Measurements from ENCODE around the gene RDH11.
"Not testable (repeated sequence)": the region's sequence is repeated elsewhere in the genome, so short reads cannot be mapped to it uniquely, and the experiment has no call there.

Gene RDH11

GRCh38 chr14:67695394-67695949, at the start of gene RDH11:
Gene RDH11 (minus strand): TSS chr14:67695764. CDS start chr14:67695703, 61 bp downstream.
- peak; percentile 77 to 86 for DNase-seq
- Mint-ChIP-seq H3K9me3 (no peaks in the 10 kb centered on the region), H3K27me3 (no peaks in the 10 kb centered on the region), H3K27ac (peak within 1 kb of the TSS; percentile 84 to 96), H3K4me3 (peak within 1 kb of the TSS; percentile 88), H3K4me1 (peaks cover 27% of the 10 kb centered on the region)
- peak; percentile 96 for ATAC-seq

GRCh38 chr14:67744046-67744445, 48.5 kb upstream of the RDH11 start:
- ATAC-seq (no peak), DNase-seq (no peak)
- Mint-ChIP-seq H3K4me3 (no peak overlapping the region), H3K27ac (no peak overlapping the region), H3K9me3 (no peaks in the 10 kb centered on the region), H3K27me3 (no peaks in the 10 kb centered on the region), H3K4me1 (peaks cover 8% of the 10 kb centered on the region)

- Mint-ChIP-seq H3K9me3 (no peaks in the 10 kb centered on the region), H3K27ac (no peak overlapping the region), H3K27me3 (no peaks in the 10 kb centered on the region), H3K4me3 (no peak overlapping the region), H3K4me1 (no peaks in the 10 kb centered on the region)
- no peak for DNase-seq
- ATAC-seq = no peak
Measured at GRCh38 chr14:67738740-67739504, 43.4 kb upstream of the RDH11 start.

- no peaks in the 10 kb centered on the region for H3K9me3 Mint-ChIP-seq
- H3K27ac Mint-ChIP-seq = no peak overlapping the region
- DNase-seq (no peak), ATAC-seq (no peak)
- no peaks in the 10 kb centered on the region for H3K4me1 Mint-ChIP-seq
- H3K4me3 Mint-ChIP-seq = no peak overlapping the region
- H3K27me3 Mint-ChIP-seq = no peaks in the 10 kb centered on the region
Measured at GRCh38 chr14:67736771-67737170, 41.2 kb upstream of the RDH11 start.

GRCh38 chr14:67735336-67736147, 40.0 kb upstream of the RDH11 start:
- H3K9me3 Mint-ChIP-seq = no peaks in the 10 kb centered on the region
- no peaks in the 10 kb centered on the region for H3K27me3 Mint-ChIP-seq
- no peak overlapping the region for H3K4me3 Mint-ChIP-seq
- H3K27ac Mint-ChIP-seq = no peak overlapping the region
- no peaks in the 10 kb centered on the region for H3K4me1 Mint-ChIP-seq
- ATAC-seq (no peak), DNase-seq (no peak)

GRCh38 chr14:67734675-67735074, 39.1 kb upstream of the RDH11 start:
- H3K4me1 Mint-ChIP-seq = no peaks in the 10 kb centered on the region
- no peaks in the 10 kb centered on the region for H3K27me3 Mint-ChIP-seq
- no peaks in the 10 kb centered on the region for H3K9me3 Mint-ChIP-seq
- DNase-seq (no peak), ATAC-seq (no peak)
- H3K4me3 Mint-ChIP-seq = no peak overlapping the region
- no peak overlapping the region for H3K27ac Mint-ChIP-seq

GRCh38 chr14:67733616-67734015, 38.1 kb upstream of the RDH11 start:
- no peaks in the 10 kb centered on the region for H3K27me3 Mint-ChIP-seq
- H3K4me3 Mint-ChIP-seq = no peak overlapping the region
- no peak overlapping the region for H3K27ac Mint-ChIP-seq
- no peak for ATAC-seq
- no peaks in the 10 kb centered on the region for H3K9me3 Mint-ChIP-seq
- no peak for DNase-seq
- H3K4me1 Mint-ChIP-seq = no peaks in the 10 kb centered on the region

GRCh38 chr14:67729072-67729885, 33.7 kb upstream of the RDH11 start:
- ATAC-seq (no peak), DNase-seq (no peak)
- Mint-ChIP-seq H3K9me3 (no peaks in the 10 kb centered on the region), H3K4me1 (no peaks in the 10 kb centered on the region), H3K4me3 (no peak overlapping the region), H3K27me3 (peaks cover 16% of the 10 kb centered on the region), H3K27ac (no peak overlapping the region)

GRCh38 chr14:67728258-67728657, 32.7 kb upstream of the RDH11 start:
- Mint-ChIP-seq H3K4me1 (no peaks in the 10 kb centered on the region), H3K27ac (no peak overlapping the region), H3K27me3 (peaks cover 27% of the 10 kb centered on the region), H3K9me3 (no peaks in the 10 kb centered on the region), H3K4me3 (no peak overlapping the region)
- DNase-seq (no peak), ATAC-seq (no peak)

GRCh38 chr14:67727361-67727760, 31.8 kb upstream of the RDH11 start:
- ATAC-seq (no peak), DNase-seq (no peak)
- Mint-ChIP-seq H3K4me3 (no peak overlapping the region), H3K27me3 (peaks cover 36% of the 10 kb centered on the region), H3K27ac (no peak overlapping the region), H3K9me3 (no peaks in the 10 kb centered on the region), H3K4me1 (peaks cover 6% of the 10 kb centered on the region)

- DNase-seq (no peak), ATAC-seq (no peak)
- no peak overlapping the region for H3K4me3 Mint-ChIP-seq
- no peaks in the 10 kb centered on the region for H3K9me3 Mint-ChIP-seq
- H3K4me1 Mint-ChIP-seq = peaks cover 10% of the 10 kb centered on the region
- H3K27ac Mint-ChIP-seq = no peak overlapping the region
- H3K27me3 Mint-ChIP-seq = peaks cover 56% of the 10 kb centered on the region
Measured at GRCh38 chr14:67725171-67725570, 29.6 kb upstream of the RDH11 start.

- H3K4me3 Mint-ChIP-seq = peak overlapping the region in 1 of 2 donors; percentile 25
- no peak for ATAC-seq
- peaks cover 65% of the 10 kb centered on the region for H3K27me3 Mint-ChIP-seq
Measured at GRCh38 chr14:67722293-67722692, 26.7 kb upstream of the RDH11 start.

GRCh38 chr14:67721875-67722274, 26.3 kb upstream of the RDH11 start:
- Mint-ChIP-seq H3K27me3 (peaks cover 66% of the 10 kb centered on the region), H3K9me3 (no peaks in the 10 kb centered on the region), H3K4me1 (peaks cover 10% of the 10 kb centered on the region), H3K4me3 (no peak overlapping the region), H3K27ac (no peak overlapping the region)
- ATAC-seq = no peak
- DNase-seq = no peak

More at GRCh38 chr14:67722293-67722692, 26.7 kb upstream of the RDH11 start:
- Mint-ChIP-seq H3K9me3 (no peaks in the 10 kb centered on the region), H3K27ac (no peak overlapping the region), H3K4me1 (peaks cover 10% of the 10 kb centered on the region)
- DNase-seq = no peak

- DNase-seq (no peak), ATAC-seq (no peak)
- Mint-ChIP-seq H3K9me3 (no peaks in the 10 kb centered on the region), H3K27ac (no peak overlapping the region), H3K4me3 (no peak overlapping the region), H3K4me1 (peaks cover 10% of the 10 kb centered on the region), H3K27me3 (peaks cover 55% of the 10 kb centered on the region)
Measured at GRCh38 chr14:67719866-67720265, 24.3 kb upstream of the RDH11 start.

- not testable (repeated sequence) for H3K9me3 Mint-ChIP-seq, H3K4me1 Mint-ChIP-seq, H3K4me3 Mint-ChIP-seq, ATAC-seq, H3K27ac Mint-ChIP-seq, DNase-seq
- peaks cover 51% of the 10 kb centered on the region for H3K27me3 Mint-ChIP-seq
Measured at GRCh38 chr14:67719385-67719784, 23.8 kb upstream of the RDH11 start.
